Thyroid gland (tissue), 4 donors: ENCODE measurements around the gene CD180.

ENCODE experiments used
- CTCF ChIP-seq, 6 experiments: fragments of 200-600 bp in 3 of 6; fragments of 450-650 bp in 3 of 6; sonication (generic) in 3 of 6; IDR thresholded peaks; one replicate each; pipeline ENCODE4 v1.5.1; 2016 to 2019; ENCODE audit warnings: antibody characterized with exemption in 6 of 6, mild to moderate bottlenecking in 2 of 6, inconsistent platforms in 1 of 6, moderate library complexity in 1 of 6
- POLR2A ChIP-seq, 2 donors: fragments of 450-650 bp; IDR thresholded peaks; one replicate each; pipeline ENCODE4 v1.6.1; 2017; ENCODE audit warnings: antibody characterized with exemption in 2 of 2, mild to moderate bottlenecking in 2 of 2, moderate library complexity in 1 of 2

- TF ChIP-seq CTCF (IDR thresholded peaks at IDR 0.05) (no peak), POLR2A (IDR thresholded peaks at IDR 0.05) (no peak)
Measured at GRCh38 chr5:67206461-67206860, 9.9 kb upstream of the CD180 start.
